ENCODE data around the gene DOCK1.

Gene DOCK1

DNA sequence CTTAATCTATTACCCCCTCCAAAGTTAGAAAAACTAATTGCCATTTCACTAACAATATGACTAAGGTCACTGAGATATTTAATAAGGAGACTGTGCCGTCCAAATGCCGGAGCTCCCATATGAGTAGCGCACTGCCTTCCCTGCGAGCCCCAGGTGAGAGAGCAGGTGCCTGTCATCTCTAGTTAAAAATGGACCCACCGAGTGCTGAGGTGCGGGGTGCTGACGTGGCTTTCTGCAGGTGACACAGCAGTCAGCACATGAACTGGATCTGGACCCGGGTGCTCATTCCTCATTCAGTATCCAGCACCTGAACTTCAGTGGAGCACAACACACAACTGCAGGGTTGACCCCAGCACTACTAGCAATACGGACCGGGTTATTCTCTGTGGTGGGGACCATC lies 505.8 kb downstream of the DOCK1 start:
- no peak for DNase-seq

- DNase-seq = no peak
Measured at GRCh38 chr10:127413326-127413725, 508.1 kb downstream of the DOCK1 start.

- no peak for DNase-seq
Measured at GRCh38 chr10:127414024-127414423, 508.8 kb downstream of the DOCK1 start.

GRCh38 chr10:127415116-127415515 lies 509.9 kb downstream of the DOCK1 start:
- no peak for DNase-seq

GRCh38 chr10:127415901-127416581 lies 510.8 kb downstream of the DOCK1 start:
- DNase-seq = no peak

GRCh38 chr10:127417031-127417430 lies 511.8 kb downstream of the DOCK1 start:
- no peak for DNase-seq

GRCh38 chr10:127417686-127418401 lies 512.6 kb downstream of the DOCK1 start:
- no peak for DNase-seq

GRCh38 chr10:127418536-127419168 lies 513.4 kb downstream of the DOCK1 start:
- DNase-seq = no peak

GRCh38 chr10:127420138-127420684 lies 515.0 kb downstream of the DOCK1 start:
- DNase-seq = no peak

- DNase-seq = no peak
Measured at GRCh38 chr10:127423218-127423915, 518.1 kb downstream of the DOCK1 start.

DNA sequence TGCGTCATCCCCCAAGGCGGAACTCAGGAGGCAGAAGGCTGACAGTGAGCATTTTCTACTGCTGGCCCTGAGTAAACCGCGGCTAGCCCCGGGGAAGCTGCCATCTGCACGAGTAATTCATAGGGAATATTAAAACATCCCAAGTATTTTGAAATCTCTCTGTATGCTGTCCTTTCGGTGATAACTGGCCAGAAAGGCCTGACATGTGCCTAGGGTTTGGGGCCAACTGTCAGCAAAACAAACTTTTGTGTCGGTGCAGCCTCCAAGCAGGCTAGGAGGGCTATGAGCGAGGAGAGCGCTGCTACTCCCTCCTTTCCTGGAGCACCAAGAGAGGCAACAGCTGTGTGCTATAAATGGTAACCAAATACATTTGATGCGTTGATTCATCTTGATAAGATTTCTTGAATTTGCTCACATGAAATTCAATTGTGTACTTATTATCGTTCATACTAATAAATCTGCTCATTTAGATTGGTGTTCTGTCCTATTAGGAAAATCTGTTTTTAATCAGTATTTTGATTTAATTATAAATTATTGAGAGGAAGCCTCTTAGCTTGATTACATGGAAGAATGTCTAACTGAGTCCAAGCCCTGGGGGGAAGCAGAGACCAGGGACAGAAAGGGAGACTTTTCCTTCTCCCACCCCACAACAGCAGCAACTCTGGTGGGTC lies 519.5 kb downstream of the DOCK1 start:
- no peak for DNase-seq

- no peak for DNase-seq
Measured at GRCh38 chr10:127426746-127427145, 521.5 kb downstream of the DOCK1 start.

DNA sequence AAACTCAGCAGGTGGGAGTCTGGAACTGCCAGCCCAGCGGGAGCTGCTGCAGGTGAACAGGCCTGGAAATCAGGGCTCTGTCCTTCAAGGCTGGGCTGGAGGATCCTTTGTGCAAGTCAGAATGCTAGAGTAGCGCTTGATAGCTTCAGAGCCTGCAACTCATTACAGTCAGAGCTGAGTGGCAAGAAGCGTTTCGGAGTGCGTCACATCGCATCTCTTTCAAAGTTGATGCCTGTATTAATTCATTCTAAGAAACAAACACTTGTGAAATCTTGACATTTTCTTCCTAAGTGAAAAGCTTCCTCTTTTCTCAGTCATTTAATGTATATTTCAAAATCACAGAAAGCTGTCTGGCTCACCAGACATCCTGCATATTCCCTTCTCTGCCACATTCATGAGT lies 522.7 kb downstream of the DOCK1 start:
- DNase-seq = no peak

DNA sequence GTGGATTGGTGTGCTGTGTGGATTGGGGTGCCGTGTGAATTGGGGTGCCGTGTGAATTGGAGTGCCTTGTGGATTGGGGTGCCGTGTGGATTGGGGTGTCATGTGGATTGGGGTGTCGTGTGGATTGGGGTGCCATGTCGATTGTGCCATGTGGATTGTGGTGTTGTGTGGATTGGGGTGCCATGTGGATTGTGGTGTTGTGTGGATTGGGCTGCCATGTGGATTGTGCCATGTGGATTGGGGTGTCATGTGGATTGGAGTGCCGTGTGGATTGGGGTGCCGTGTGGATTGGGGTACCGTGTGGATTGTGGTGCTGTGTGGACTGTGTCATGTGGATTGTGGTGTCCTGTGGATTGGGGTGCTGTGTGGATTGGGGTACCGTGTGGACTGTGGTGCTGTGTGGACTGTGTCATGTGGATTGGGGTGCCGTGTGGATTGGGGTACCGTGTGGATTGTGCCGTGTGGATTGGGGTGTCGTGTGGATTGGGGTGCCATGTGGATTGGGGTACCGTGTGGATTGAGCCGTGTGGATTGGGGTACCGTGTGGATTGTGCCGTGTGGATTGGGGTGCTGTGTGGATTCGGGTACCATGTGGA lies 523.3 kb downstream of the DOCK1 start:
- no peak for DNase-seq

DNA sequence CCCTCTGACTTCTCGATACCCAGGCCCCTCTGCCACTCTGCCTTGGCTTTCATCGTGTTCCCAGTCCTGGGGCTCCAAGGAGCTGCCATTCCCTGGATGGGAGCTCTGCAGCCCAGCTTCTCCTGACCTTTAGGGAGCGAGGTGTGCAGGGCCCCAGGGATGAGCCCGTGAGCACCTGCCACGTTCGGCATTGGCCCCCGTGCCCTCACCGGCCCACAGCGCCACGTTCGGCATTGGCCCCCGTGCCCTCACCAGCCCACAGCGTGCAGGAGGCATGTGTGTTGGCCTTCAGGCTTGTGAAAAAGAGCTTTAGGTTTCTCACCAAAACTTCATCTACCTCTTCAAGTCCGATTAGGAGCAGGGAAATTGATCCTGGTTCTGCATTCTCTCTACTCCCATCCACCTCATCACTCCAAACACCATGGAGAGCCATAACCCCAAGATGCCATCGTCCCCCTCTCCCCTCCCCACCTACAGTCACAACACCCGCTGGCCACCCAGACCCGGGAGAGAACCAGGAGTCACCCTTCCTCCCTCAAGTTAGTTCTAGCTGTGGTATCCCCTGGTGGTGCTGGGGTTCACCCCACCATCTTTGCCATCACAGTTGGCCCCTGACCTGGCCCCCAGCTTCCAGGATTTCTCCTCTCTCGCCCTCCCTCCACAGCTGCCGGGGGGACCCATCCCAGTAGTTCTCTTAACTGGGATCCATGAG lies 524.5 kb downstream of the DOCK1 start:
- no peak for DNase-seq

DNA sequence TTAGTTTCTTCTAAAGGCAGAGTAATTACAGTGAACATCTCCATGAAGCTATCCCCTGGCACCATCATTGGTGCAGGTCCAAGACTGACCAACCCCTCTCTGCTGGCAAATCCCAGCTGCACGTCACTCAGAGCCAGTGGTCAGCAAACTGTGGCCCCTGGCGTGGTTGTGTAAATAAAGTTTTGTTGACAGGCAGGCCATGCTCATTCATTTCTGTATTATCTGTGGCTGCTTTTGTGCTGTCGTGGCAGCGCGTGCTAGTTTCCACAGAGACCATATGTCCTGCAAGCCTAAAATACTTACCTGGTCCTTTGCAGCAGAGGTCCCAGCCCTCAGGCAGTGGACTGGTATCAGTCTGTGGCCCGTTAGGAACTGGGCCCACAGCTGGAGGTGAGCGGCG lies 526.3 kb downstream of the DOCK1 start:
- DNase-seq = no peak

DNA sequence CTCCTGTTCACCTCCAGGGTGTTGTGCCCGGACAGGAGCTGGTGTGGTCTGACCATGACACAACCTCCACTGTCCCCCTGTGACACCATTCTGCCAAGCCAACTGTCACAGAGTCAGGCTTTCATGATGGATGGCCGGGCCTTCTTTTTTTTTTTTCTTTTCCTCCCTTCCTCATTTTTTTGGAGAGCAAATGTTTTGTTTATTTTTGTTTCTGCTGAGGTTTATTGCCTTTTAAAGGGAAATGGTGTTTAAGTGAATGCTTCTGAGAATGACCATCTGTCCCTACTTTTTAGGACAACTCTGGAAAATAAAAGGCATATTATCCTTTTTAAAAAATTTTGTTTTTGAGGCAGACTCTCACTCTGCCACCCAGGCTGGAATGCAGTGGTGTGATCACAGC lies 528.8 kb downstream of the DOCK1 start:
- no peak for DNase-seq

- no peak for DNase-seq
Measured at GRCh38 chr10:127435246-127435645, 530.0 kb downstream of the DOCK1 start.

GRCh38 chr10:127440371-127440770 lies 535.1 kb downstream of the DOCK1 start:
- DNase-seq = no peak

DNA sequence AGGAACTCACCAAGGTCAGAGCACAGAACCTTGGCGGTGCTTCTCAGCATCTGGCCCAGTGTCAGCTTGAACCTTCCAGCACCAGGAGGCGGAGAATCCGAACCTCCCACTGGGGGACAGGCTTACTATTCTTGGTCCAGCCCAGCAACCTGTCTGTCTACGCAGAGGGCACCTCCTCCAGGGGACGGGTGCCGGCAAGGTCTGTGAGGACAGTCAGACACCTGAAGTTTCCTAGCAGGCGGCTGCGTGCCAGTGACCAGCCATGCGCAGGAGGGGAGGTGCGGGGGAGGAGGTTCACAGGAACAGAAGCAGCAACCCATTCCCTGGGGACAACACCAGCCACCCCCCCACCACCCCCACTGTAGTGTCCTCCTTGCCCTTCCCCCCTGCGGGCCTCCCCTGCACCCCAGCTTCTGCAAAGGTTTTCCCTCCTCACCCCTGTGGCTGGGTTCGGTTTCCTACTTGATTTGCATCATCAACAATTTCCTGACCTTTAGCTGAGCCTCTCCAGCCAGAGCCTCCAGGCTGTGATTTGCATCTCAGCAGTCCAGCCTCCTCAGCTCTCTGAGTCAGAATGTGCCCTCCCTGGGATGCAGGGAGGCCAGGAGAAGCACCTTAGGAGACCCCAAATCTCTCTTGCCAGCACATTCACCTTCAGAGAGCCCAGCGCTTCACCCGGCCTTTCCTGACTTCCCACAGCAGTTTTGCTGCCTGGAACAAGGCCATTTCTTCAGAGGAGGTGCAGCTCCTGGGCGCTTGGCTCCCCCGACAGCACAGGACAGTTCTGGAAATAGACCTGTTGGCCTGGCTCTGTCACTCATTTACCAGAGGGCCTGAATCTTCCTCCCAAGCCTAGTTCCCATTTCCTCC lies 536.4 kb downstream of the DOCK1 start:
- no peak for DNase-seq

DNA sequence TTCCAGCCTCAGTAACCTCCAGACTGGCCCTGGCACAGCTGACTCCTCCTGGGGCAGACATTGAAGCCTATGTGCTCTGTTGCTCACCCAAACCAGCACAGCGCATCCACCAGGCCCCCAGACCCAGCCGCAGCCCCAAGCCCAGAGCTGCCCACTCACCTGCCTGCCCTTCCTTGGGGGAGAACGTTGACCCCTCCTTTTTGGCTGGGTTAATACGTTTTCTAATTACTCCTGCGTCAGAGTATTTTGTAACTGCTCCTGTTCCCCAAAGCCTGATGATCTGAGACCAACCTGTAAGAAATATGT lies 536.9 kb downstream of the DOCK1 start:
- no peak for DNase-seq
